OCI-M2 (cell line): ENCODE data around the gene DAB1.

Experiments used
- DNase-seq: peaks from one replicate; lab custom pipeline; 2025; ENCODE audit not compliant: unreplicated experiment; lab: John Stamatoyannopoulos, UW

Gene DAB1

DNA sequence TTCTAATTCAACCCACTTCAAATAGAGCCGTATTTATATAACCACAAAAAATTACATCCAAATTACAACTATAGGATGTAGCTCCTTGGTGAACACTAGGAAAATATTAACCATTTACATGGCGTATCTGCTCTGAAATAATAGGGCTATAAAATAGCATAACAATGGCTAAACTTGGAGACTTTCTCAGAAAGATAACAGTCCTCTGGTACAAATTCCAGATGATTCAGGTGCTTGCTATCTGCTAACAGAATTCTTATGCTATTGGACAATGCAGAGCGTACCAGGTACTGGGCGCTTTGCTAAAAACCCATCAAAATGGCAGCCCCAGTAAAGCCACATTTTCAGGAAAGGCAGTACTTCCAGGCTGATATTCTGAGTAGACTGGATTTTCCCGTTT, 248.4 kb downstream of the DAB1 start:
- no peak for DNase-seq

DNA sequence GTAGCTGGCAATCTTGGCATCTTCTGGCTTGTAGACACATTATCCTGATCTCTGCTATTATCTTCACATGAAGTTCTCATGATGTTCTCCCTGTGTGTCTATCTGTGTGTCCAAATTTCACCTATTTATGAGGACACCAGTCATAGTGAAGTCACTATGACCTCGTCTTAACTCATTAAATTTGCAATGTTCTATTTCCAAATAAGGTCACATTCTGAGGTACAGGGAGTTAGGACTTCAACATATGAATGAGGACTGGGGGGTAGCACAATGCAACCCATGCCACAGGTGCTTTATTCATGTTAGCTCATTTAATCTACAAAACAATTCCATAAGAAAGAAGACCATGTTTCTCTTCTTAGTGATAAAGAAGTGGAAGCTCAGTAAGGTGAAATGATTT, 251.8 kb downstream of the DAB1 start:
- DNase-seq, result no peak

DNA sequence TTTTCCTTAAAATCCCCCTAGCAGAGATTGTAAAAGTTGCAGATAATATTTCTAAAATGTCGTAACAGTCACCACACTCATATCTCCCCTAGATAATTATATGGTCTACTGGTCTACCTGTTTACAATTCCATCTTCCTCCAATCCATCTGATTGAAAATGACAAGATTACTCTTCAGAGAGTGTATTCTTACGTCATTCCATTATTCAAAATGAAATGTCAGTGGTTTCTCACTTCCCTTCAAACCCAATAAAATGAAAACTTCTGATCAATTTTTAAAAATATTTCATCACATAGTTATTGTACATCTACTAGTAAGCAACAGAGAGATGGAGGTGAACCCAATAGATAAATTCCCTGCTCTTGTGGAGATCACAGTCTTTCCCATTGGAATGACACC, 255.9 kb downstream of the DAB1 start:
- DNase-seq, result no peak

DNA sequence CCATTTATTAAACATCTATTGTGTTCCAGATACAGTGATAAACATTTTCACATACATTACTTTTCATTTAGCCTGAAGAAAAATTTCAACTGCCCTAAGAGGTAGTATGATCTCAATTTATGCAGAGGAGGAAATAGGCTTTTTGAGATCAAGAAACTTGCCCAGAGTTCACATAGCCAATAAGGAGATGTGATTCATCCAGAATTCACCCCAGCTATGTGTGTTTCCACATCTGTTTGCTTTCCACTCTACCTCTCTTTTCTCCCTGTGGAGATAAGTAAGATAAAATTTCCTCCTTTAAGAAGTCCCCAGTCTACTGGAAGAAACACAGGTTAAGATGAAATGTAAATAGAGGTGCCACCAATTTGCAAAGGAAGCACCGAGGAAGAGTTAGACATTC, 258.3 kb downstream of the DAB1 start:
- DNase-seq, result no peak

DNA sequence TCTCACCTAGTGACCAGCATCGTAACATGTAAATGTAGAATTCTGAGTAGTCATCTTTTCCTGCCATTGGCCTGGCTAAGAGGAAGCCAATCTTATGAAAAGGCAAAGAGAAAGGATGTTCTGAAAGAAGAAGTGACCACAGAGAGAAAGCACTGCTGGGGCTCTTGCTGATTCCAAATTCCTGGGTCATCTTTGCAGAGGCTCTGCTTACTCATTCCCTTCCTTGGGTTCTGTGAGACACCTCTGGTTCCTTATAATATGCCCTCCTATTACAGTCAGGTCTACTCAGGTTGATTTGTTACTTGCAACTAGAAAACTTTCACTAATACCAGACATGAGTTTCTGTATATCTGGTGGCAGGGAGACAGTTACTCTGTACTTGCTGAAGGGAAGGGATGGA, 259.3 kb downstream of the DAB1 start:
- DNase-seq, result no peak

DNA sequence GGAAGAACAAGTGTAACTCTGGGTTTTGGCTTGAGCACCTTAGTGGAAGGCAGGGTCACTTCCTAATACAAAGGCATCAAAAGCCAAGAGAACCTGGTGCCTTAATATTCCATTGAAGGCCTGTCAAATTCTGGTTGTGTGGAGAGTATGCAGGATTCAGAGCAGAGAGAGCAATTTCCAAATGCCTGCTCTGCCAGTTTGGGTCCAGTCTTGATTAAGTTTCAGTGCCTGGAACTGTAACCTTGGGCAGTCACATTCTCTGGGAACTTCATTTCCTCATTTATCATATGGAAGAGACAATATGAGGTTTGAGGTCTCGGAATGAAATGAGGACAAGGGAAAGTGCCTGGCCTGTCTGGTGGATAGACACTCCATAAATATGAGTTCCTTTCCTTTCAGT, 260.1 kb downstream of the DAB1 start:
- no peak for DNase-seq

DNA sequence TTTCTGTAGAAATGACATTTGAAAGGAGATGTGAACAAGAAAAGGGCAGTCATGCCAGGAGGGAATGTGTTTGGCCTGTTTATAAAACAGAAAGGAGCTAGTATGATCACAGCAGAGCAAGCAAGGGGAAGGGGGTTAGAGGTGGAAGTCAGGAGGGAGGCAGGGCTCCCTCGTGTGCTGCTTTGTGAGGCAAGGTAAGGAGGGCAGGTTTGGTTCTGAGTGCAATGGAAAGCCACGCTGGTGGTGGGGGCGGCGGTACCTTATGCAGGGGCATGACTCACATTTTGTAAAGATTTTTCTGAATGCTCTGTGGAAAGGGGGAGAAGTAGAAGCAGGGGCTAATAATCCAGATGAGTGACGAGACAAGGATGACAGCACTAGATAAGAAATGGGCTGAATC, 260.5 kb downstream of the DAB1 start:
- DNase-seq, result no peak

DNA sequence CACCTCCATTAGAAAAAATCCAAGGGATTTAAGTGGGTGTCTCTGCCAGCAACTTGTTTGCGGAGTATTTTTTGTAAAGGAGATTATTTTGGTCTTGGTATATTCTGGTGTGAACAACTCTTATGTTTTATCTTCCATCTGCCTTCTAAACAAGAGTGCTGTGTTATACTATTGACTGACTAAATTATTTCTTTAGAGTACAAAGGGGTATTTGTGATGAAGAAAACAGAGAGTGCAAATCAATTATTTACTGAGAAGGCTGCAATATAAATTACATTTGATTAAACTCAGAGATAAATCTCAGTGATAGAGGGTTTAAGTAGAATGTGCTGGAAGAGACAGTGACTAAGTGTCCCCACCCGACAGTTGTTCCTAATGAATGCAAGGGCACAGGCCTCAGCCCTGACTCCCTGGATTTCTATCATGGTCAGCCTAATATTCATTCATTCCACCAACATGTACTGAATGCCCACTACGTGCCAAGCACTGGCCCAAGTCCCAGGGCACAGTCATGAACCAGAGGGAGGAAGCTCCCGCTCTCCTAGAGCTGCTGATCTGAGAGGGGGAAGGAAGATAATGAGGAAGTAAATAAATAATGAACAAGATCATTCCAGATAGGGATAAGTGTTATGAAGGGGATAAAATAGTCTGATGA, 261.1 kb downstream of the DAB1 start:
- no peak for DNase-seq

DNA sequence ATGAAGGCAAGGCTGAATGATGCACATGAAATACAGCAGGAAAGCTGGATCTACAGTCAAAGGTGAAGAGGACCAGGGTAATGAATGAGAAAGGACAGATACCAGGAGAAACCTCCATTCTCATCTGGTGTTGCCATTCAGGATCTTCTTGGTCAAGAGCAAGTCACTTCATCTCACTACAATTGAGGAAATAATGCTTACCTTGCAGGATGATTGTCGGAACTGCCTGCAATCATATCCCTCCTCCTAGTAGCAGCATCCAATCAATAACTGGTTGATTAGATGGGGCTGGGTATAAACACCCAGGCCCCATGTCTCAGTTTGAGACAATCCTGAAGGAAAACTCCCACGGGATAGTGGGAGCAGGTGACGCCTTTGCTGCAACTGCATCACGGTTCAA, 263.3 kb downstream of the DAB1 start:
- DNase-seq, result no peak

DNA sequence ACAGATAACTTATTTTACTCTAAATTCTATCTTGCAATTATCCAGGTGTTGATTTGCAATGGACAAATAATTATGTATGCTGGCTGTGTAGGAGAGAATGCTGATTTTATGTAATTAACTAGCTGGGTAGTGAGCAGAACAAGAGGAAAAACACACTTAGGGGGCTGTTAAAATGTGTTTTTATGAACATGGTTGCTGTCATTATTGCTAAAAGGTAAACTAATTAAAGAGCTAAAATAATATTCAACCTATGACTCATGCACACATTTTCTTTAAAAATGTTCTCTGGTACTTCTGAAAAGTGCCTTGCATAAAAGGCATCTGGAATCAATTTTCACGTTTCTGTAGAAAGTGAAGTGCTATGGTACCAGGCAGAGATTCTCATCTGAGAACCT, 265.3 kb downstream of the DAB1 start:
- no peak for DNase-seq

DNA sequence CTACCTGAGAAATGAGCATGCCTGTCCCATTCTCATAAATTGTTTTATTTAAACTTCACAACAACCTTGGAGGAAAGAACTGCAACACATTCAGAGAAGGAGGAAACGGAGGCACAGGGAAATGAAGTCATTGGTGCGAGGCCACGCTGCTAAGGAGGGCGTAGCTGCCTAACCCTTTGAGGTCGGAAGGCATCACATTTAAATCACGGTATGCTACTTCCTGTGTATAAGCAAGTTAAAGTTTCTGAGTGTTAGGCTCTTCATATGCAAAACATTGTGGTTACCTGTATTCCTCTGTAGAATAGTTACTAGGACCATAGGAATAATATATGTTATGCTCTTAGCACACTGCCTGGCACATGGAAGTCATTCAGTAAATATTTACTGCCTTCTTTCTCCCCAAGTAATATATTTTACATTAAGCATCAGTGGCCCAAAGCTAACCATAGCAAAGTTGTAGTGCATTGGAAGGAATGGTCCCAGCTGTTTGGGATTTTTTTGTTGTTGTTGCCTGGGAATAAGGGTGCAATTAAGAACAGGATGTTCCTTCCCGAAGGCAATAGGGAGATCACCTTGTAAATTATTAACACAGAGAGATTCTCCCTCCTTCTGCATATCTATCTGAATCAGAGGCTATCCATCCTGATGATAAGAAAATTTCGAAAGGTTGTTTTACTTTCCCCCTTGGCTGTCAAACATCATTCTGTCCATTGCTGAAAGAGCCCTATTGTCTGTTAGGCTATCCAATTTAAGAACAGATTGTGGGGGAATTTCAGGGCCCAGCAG, 265.8 kb downstream of the DAB1 start:
- DNase-seq, result no peak

DNA sequence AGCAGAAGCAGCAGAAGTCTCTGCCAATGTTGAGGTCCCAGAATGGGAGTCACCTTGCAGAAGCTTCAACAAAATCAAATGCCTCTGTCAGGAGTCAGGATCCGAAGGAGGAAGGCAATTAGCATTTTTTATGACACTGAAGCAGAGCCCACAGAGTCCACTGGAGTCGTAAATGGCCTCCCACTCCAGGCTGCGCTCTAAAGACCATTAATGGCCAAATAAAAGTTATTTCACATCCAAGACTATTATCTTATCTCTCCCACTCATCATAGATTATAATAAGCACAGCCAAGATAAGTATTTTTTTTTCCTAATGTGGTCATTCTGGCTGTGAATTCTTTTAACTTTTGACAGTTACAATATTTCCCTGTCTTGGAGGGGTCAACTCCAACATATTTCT, 267.0 kb downstream of the DAB1 start:
- no peak for DNase-seq

DNA sequence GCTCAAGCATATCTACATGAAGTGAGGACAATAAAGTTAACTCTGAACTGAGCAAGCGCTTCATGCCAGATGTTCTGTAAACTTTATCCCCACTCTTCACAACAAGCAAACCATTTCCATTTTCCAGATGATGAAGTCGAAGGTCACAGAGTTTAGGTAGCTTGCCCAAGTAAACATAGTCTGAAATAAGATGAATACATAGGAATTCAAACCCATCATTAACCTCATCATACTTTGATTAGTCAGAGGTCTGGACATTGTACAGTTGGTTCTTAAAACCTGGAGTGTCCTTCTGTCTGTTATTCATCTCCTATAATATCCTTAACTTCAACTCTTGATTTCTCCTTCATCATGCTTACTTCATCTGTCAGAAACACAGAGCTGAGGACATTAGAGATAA, 277.8 kb downstream of the DAB1 start:
- no peak for DNase-seq

DNA sequence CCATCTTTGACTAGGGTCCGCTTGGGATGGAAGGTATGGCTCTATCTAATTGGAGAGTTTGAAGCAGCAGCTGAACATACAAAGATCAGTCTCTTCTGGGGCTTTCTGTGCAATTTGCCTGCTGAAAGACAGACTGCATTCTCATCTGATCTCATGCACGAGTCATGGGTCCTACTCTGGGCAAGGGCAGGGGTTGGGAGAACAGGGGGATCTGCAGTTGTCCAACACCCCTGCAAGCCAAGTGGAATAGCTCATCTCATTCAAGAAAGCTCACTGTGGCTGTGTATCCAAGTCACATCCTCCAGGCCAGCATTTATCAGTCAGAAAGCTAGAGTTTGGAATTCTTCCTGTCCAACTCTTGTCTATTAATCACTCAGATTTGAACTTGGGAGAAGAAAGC, 280.9 kb downstream of the DAB1 start:
- no peak for DNase-seq

DNA sequence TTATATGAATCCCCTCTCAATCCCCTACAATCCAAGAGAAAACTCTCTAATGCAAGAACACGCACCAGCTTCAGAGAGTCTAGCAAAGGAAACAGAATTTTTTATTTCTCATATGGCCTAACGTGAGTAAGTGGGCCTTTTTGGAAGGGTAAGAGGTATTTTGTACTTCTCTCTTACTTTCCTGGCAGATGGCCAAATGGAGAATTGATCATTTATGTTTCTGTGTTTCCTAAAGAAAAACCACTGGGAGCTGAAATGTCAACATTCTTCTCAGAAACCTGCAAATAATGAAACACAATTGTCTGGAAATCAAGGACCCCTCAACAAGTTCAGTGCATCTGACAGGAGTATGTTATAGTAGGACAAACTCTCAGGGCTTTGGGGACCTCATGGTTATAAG, 281.7 kb downstream of the DAB1 start:
- DNase-seq, result no peak

DNA sequence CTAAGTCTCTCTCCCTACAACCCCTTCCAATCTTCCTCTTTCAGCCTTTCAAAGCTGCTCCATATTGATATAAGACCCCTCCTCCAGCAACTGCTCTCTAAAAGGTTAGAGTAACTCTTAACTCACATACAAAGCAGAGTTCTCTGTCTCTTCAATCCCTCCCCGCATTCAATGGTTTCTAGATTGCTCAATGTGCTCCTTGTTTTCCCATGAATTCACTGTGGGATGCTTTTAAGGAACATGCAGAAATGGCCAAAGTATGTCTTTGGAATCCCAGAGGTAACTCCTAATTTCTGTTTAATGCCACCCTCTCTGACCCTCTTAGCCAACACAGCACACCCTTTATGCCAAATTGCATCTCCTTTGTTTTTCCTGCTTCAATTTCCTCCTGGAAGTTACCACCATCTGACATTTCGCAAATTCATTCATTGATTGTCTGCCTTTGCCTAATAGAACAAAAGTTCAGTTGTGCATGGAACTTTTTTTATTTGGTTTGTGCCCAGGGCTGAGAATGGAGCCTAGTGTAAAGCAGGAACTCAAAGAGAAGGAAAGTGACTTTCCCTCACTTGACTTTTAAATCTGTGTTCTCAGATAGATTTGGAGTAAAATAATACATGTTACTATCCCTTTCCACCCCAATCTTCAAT, 285.3 kb downstream of the DAB1 start:
- no peak for DNase-seq

DNA sequence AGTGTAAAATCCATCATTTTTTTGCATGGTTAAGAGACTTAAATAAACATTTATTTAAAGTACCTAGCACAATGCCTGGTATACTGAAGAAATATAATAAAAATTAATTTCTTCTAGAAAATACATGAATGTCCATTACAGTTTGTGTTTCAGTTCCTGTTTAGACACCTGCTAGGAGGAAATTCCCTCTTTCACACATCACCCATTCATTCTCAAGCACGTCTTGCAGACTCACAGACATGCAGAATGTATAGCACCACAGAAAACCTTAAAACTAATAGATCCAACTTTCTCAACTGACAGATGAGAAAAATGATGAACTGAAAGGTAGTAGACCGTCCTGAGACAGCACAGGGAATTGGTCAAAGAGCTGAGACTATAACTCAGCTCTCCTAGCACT, 285.9 kb downstream of the DAB1 start:
- no peak for DNase-seq

DNA sequence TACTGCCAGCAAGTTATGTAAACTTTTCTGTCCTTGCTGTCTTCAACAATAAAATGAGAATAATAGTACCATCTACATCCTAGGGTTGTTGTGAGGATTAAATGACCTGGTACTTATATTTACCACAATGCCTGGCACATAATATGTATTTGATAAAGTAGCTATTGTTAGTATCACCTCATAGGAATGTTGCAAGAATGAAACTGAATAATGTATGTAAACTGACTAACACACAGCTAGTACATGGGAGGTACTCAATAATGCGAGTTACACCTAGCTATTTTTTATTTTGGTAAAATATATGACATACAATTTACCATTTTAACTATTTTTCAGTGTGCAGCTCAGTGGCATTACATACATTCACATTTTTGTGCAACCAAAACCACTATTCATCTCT, 289.1 kb downstream of the DAB1 start:
- no peak for DNase-seq

DNA sequence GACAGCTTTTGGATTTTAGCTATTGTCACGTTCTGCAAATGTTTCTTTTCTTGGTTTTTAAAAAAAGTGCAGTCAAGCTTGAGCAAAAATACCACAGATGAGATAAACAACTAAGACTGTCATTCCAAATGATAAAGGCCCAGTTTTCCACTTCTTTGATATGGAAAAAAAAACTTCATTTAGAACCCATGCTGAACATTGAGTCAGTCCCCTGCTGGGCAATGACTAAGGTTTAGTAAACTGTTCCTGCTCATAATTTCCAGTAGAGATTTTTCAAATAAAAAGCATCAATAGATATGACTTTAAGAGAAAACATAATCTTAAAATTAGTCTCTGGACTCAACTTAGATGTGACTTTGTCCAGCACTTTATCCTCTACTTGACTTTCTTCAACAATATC, 290.2 kb downstream of the DAB1 start:
- DNase-seq, result no peak

DNA sequence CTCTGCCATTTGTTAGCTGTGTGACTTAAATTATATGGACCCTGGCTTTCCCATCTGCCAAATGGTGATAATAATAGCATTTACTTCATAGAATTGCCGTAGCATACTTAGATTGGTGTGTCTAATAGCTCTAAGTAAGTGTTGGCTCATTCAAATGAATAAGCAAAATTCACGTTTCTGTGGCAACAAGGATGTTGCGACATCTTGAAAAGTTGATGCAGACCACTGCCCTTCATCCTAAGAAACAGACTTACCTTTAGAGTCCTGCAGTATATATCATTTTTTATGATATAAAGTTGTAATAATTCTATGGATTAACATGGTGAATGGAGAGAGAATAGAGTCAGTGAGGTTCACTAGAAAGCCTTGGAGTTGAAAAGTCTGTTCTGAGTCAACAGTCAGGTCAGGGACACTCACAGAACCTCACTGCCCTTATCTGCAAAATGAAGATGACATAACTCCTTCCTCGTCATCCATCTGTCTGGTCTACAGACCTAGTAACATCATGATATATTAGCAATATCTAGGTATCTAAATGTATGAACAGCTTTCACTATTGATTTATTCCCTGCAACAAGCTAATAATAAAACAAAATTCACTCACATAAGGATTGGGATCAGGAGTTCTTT, 290.8 kb downstream of the DAB1 start:
- no peak for DNase-seq

DNA sequence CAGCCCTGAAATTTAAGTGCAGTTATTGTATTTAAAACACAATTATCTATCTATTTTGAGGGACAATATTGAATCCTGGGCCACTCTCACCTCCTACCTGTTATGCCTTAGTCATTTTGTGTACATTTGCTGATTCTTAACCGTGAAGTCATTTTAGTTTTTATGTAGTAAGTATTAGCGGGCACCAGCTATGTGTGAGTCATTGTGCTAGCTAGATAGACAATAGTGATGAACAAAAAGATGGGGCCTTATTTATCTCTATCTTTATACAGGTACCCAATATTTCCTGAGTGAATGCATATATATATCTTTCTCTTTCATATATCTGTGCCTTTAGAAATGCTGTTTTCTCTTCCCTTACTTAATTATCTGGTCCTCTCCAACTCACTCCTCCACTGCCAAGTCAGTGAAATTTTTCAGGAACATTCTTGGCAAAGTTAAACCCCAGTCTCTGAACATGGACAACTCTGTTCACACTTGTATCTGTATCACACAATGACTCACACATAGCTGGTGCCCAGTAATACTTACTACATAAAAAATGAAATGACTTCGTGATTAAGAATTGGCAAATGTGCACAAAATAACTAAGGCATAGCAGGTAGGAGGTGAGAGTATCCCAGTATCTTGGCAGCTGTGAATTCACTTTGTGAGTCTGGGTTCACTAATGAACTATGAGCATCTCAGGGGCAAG, 292.0 kb downstream of the DAB1 start:
- no peak for DNase-seq
